Parietal lobe (tissue), 1 donor: Measurements from ENCODE around the gene HLA-DOA. TPM values are rescaled to one million over a fixed set of nuclear protein-coding genes. Genes with fewer than 3 reads are reported as not detected.

Experiments
- total RNA-seq: library from RNA; depleted of rRNA; stranded (reverse); fragments of >200 nt; gene quantifications from one replicate; pipeline ENCODE4 v1.2.3, GENCODE V29; 2014

Gene HLA-DOA
- total RNA-seq: 0.31 TPM

GRCh38 chr6:33008944-33009861 lies at the start of gene HLA-DOA:
HLA-DOA (minus strand) TSS chr6:33009591.

GRCh38 chr6:32968093-32968866 lies 41.1 kb downstream of the HLA-DOA start, which contains the start of gene BRD2:
BRD2 (plus strand) TSS chr6:32968594; CDS start chr6:32972899, 4,305 bp downstream.

Other genes starting within 250 kb of the HLA-DOA start
- gene HLA-DQB2, start 246.1 kb downstream of the HLA-DOA start, total RNA-seq: not detected
- gene HLA-DOB, start 192.6 kb downstream of the HLA-DOA start, total RNA-seq: not detected
- 8.8 TPM for gene TAP2, start 170.9 kb downstream of the HLA-DOA start, total RNA-seq
- gene PSMB8, start 165.5 kb downstream of the HLA-DOA start, total RNA-seq: 2.5 TPM
- gene TAP1, start 155.9 kb downstream of the HLA-DOA start, total RNA-seq: 4.7 TPM
- gene PSMB9, start 155.4 kb downstream of the HLA-DOA start, total RNA-seq: 0.94 TPM
- gene HLA-DMB, start 68.6 kb downstream of the HLA-DOA start, total RNA-seq: 0.31 TPM
- 1.6 TPM for gene HLA-DMA, start 56.5 kb downstream of the HLA-DOA start, total RNA-seq
- 124 TPM for gene BRD2, start 41.0 kb downstream of the HLA-DOA start, total RNA-seq
- gene HLA-DPA1, start 64.1 kb upstream of the HLA-DOA start, total RNA-seq: 0.94 TPM
- gene HLA-DPB1, start 66.4 kb upstream of the HLA-DOA start, total RNA-seq: 1.9 TPM
- gene COL11A2, start 182.9 kb upstream of the HLA-DOA start, total RNA-seq: 3.4 TPM
- 33.2 TPM for gene RXRB, start 191.1 kb upstream of the HLA-DOA start, total RNA-seq
- 36.9 TPM for gene SLC39A7, start 191.3 kb upstream of the HLA-DOA start, total RNA-seq
- gene HSD17B8, start 195.1 kb upstream of the HLA-DOA start, total RNA-seq: 4.4 TPM
- 21.9 TPM for gene RING1, start 198.9 kb upstream of the HLA-DOA start, total RNA-seq